Measurements from ENCODE around the gene C19orf44. TPM values are rescaled to one million over a fixed set of nuclear protein-coding genes. Genes with fewer than 3 reads are reported as not detected.

C19orf44 gene
- total RNA-seq, 2 experiments from 2014 or later, result 6.8 to 7.6 TPM

DNA sequence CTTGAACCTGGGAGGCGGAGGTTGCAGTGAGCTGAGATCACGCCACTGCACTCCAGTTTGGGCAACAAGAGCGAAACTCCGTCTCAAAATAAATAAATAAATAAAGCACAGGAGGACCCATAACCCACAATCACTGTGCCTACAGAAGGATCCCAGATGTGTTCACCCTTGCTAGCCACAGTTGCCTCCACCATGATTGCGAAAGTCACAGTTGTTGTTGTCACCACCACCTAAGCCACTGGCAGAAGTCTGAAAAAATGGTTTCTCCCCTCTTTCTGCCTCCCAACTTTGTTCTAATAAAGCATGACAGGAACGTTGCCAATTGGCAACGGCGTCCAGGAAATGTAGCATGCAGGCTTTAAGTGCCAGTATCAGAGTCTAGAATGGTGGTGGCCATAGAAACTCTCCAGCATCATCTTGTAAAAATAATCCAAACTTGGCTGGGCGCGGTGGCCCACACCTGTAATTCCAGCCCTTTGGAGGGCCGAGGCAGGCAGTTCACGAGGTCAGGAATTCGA lies 22.3 kb upstream of the C19orf44 start:
- H3K27ac ChIP-seq (ENCODE audit: low read depth, low read length, poor library complexity, severe bottlenecking), result no peak overlapping the region
- peaks cover 4% of the 10 kb centered on the region; the same call in 1 of the 2 replicates for H3K36me3 ChIP-seq (ENCODE audit: insufficient read depth, low read length)
- intact Hi-C loops (cut with micrococcal nuclease; ENCODE audit: unreplicated experiment), result no loop called here
- ChIA-PET POLR2A (no interaction called here), CTCF (ENCODE audit: unreplicated experiment) (no interaction called here)
- H3K9me3 ChIP-seq (ENCODE audit: low read length), result peaks cover 7% of the 10 kb centered on the region; the same call in 1 of the 2 replicates
- no peak overlapping the region for H3K4me2 ChIP-seq (ENCODE audit: low read length)
- H3K9me2 ChIP-seq (ENCODE audit: insufficient read depth, low read length), result no peaks in the 10 kb centered on the region
- H4K20me1 ChIP-seq (ENCODE audit: insufficient read depth, low read length), result peaks cover 11% of the 10 kb centered on the region; the same call in 1 of the 2 replicates
- H2AFZ ChIP-seq (ENCODE audit: low read length), result no peak overlapping the region
- no peak for DNase-seq (ENCODE audit: low spot score)
- BruUV-seq (replicated peaks), result no TSS peak
- TF ChIP-seq, protein P1, sequence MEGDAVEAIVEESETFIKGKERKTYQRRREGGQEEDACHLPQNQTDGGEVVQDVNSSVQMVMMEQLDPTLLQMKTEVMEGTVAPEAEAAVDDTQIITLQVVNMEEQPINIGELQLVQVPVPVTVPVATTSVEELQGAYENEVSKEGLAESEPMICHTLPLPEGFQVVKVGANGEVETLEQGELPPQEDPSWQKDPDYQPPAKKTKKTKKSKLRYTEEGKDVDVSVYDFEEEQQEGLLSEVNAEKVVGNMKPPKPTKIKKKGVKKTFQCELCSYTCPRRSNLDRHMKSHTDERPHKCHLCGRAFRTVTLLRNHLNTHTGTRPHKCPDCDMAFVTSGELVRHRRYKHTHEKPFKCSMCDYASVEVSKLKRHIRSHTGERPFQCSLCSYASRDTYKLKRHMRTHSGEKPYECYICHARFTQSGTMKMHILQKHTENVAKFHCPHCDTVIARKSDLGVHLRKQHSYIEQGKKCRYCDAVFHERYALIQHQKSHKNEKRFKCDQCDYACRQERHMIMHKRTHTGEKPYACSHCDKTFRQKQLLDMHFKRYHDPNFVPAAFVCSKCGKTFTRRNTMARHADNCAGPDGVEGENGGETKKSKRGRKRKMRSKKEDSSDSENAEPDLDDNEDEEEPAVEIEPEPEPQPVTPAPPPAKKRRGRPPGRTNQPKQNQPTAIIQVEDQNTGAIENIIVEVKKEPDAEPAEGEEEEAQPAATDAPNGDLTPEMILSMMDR (conservative IDR thresholded peaks at IDR 0.05; ENCODE audit: low read length), result no peak
- no peak for TF ChIP-seq EZH2phosphoT487 (IDR thresholded peaks at IDR 0.05; ENCODE audit: borderline replicate concordance, low read depth, low read length)
- peaks cover 25% of the 10 kb centered on the region for H3K79me2 ChIP-seq (ENCODE audit: insufficient read depth, low read depth, low read length)
- H3K4me1 ChIP-seq (ENCODE audit: insufficient read depth, low read length, poor library complexity, severe bottlenecking), result peaks cover 25% of the 10 kb centered on the region
- H3K4me3 ChIP-seq (ENCODE audit: low read depth, low read length, poor library complexity, severe bottlenecking), result no peak overlapping the region

DNA sequence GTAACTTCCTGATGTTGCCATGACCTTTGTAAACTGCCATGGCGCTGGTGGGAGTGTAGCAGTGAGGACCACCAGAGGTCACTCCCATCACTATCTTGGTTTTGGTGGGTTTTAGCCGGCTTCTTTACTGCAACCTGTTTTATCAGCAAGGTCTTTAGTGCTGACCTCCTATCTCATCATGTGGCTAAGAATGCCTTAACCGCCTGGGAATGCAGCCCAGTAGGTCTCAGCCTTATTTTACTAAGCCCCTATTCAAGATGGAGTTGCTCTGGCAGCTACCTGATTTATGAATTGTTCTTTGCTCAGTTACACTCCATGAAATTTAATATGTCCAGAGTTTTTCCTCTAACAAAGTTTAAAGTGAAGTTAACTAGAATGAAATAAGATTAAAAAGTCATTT lies 19.8 kb upstream of the C19orf44 start:
- Histone ChIP-seq H3K9me2 (ENCODE audit: insufficient read depth, low read length) (no peaks in the 10 kb centered on the region), H3K4me1 (ENCODE audit: insufficient read depth, low read length, poor library complexity, severe bottlenecking) (peaks cover 9% of the 10 kb centered on the region), H3K36me3 (ENCODE audit: insufficient read depth, low read length) (no peaks in the 10 kb centered on the region), H3K27ac (ENCODE audit: low read depth, low read length, poor library complexity, severe bottlenecking) (no peak overlapping the region), H3K79me2 (ENCODE audit: insufficient read depth, low read depth, low read length) (peaks cover under 1% of the 10 kb centered on the region; the same call in 1 of the 2 replicates), H3K9me3 (ENCODE audit: low read length) (peaks cover 7% of the 10 kb centered on the region; the same call in 1 of the 2 replicates), H3K4me2 (ENCODE audit: low read length) (no peak overlapping the region), H2AFZ (ENCODE audit: low read length) (no peak overlapping the region), H4K20me1 (ENCODE audit: insufficient read depth, low read length) (no peaks in the 10 kb centered on the region), H3K4me3 (ENCODE audit: low read depth, low read length, poor library complexity, severe bottlenecking) (no peak overlapping the region)
- POLR2A ChIA-PET, result interaction anchor here (0.6 kb wide), 2 partner anchors 10 to 185 kb away, joined by 3 read pairs; no protein-coding TSS in a partner anchor
- CTCF ChIA-PET (ENCODE audit: unreplicated experiment), result no interaction called here
- no peak for DNase-seq (ENCODE audit: low spot score)
- intact Hi-C loops (cut with micrococcal nuclease; ENCODE audit: unreplicated experiment), result no loop called here
- BruUV-seq (replicated peaks), result no TSS peak
- no peak for TF ChIP-seq EZH2phosphoT487 (IDR thresholded peaks at IDR 0.05; ENCODE audit: borderline replicate concordance, low read depth, low read length)
- TF ChIP-seq, protein P1 (conservative IDR thresholded peaks at IDR 0.05; ENCODE audit: low read length), result no peak

DNA sequence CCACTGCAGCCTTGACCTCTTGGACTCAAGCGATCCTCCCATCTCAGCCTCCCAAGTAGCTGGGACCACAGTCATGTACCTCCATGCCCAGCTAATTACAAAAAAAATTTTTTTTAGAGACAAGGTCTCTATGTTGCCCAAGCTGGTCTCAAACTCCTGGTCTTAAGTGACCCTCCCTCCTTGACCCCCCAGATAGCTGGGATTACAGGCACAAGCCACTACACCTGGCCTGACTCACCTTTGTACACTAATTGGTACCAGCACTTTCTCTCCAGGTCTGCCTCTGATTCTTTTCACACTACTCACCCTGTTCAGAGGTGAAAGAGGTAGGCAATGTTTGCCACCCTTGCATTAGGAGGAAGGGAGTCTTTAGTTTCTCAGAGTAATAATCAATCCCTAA lies 18.9 kb upstream of the C19orf44 start:
- Histone ChIP-seq H3K36me3 (ENCODE audit: insufficient read depth, low read length) (no peaks in the 10 kb centered on the region), H3K9me2 (ENCODE audit: insufficient read depth, low read length) (no peaks in the 10 kb centered on the region), H3K27ac (ENCODE audit: low read depth, low read length, poor library complexity, severe bottlenecking) (no peak overlapping the region), H4K20me1 (ENCODE audit: insufficient read depth, low read length) (no peaks in the 10 kb centered on the region), H3K9me3 (ENCODE audit: low read length) (peaks cover 7% of the 10 kb centered on the region; the same call in 1 of the 2 replicates), H3K79me2 (ENCODE audit: insufficient read depth, low read depth, low read length) (no peaks in the 10 kb centered on the region), H3K4me2 (ENCODE audit: low read length) (no peak overlapping the region), H2AFZ (ENCODE audit: low read length) (no peak overlapping the region), H3K4me3 (ENCODE audit: low read depth, low read length, poor library complexity, severe bottlenecking) (no peak overlapping the region), H3K4me1 (ENCODE audit: insufficient read depth, low read length, poor library complexity, severe bottlenecking) (peaks cover 7% of the 10 kb centered on the region)
- intact Hi-C loops (cut with micrococcal nuclease; ENCODE audit: unreplicated experiment), result no loop called here
- TF ChIP-seq, protein P1 (conservative IDR thresholded peaks at IDR 0.05; ENCODE audit: low read length), result no peak
- TF ChIP-seq EZH2phosphoT487 (IDR thresholded peaks at IDR 0.05; ENCODE audit: borderline replicate concordance, low read depth, low read length), result no peak
- ChIA-PET POLR2A (interaction anchor here (0.6 kb wide), 1 partner anchor 185 kb away, joined by 3 read pairs; no protein-coding TSS in a partner anchor), CTCF (ENCODE audit: unreplicated experiment) (no interaction called here)
- DNase-seq (ENCODE audit: low spot score), result no peak
- no TSS peak for BruUV-seq (replicated peaks)
